Measurements from ENCODE around the gene MDM4.
A peak's percentile ranks its signal among the peaks of the same experiment; 100 is the strongest.
"Not testable (repeated sequence)": the region's sequence is repeated elsewhere in the genome, so short reads cannot be mapped to it uniquely, and the experiment has no call there.

Gene MDM4

GRCh38 chr1:204493145-204493983 lies 22.8 kb upstream of the MDM4 start:
- peak; percentile 64 for DNase-seq

GRCh38 chr1:204493984-204494280 lies 22.3 kb upstream of the MDM4 start:
- DNase-seq: peak; percentile 90

GRCh38 chr1:204494281-204495077 lies 21.7 kb upstream of the MDM4 start, which contains the start of gene PIK3C2B:
Gene PIK3C2B, minus strand, starts transcription at chr1:204494805. Its CDS starts 25,003 bp downstream, at chr1:204469802.
- DNase-seq: peak; percentile 90

GRCh38 chr1:204495078-204495753 lies 21.0 kb upstream of the MDM4 start:
- no peak for DNase-seq

- no peak for DNase-seq
Observed at GRCh38 chr1:204495777-204496176, 20.4 kb upstream of the MDM4 start.

- DNase-seq: peak; percentile 35
Observed at GRCh38 chr1:204498981-204499380, 17.2 kb upstream of the MDM4 start.

- no peak for DNase-seq
Observed at GRCh38 chr1:204499511-204500468, 16.4 kb upstream of the MDM4 start.

GRCh38 chr1:204502241-204502640 lies 14.0 kb upstream of the MDM4 start:
- no peak for DNase-seq

GRCh38 chr1:204503122-204503912 lies 12.9 kb upstream of the MDM4 start:
- peak; percentile 92 for DNase-seq

- no peak for DNase-seq
Observed at GRCh38 chr1:204503913-204504519, 12.2 kb upstream of the MDM4 start.

- peak; percentile 46 for DNase-seq
Observed at GRCh38 chr1:204505674-204506200, 10.5 kb upstream of the MDM4 start.

GRCh38 chr1:204506201-204506968 lies 9.8 kb upstream of the MDM4 start:
- DNase-seq: peak; percentile 96

GRCh38 chr1:204506969-204507316 lies 9.3 kb upstream of the MDM4 start:
- peak; percentile 96 for DNase-seq

- DNase-seq: peak; percentile 86
Observed at GRCh38 chr1:204507317-204508105, 8.7 kb upstream of the MDM4 start.

- DNase-seq: no peak
Observed at GRCh38 chr1:204509186-204509635, 7.0 kb upstream of the MDM4 start.

- DNase-seq: no peak
Observed at GRCh38 chr1:204511366-204511765, 4.8 kb upstream of the MDM4 start.

- peak; percentile 85 for DNase-seq
Observed at GRCh38 chr1:204513117-204513716, 3.0 kb upstream of the MDM4 start.

GRCh38 chr1:204514828-204515227 lies 1.4 kb upstream of the MDM4 start:
- no peak for DNase-seq

- DNase-seq: not testable (repeated sequence)
Observed at GRCh38 chr1:204517382-204517781, 1.2 kb downstream of the MDM4 start.

All from hematopoietic multipotent progenitor cell treated with erythropoietin and hydrocortisone succinate and interleukin-3 and kit ligand, for 4 days (in vitro differentiated cells).